ENCODE data around the gene ZNF678.

DNA sequence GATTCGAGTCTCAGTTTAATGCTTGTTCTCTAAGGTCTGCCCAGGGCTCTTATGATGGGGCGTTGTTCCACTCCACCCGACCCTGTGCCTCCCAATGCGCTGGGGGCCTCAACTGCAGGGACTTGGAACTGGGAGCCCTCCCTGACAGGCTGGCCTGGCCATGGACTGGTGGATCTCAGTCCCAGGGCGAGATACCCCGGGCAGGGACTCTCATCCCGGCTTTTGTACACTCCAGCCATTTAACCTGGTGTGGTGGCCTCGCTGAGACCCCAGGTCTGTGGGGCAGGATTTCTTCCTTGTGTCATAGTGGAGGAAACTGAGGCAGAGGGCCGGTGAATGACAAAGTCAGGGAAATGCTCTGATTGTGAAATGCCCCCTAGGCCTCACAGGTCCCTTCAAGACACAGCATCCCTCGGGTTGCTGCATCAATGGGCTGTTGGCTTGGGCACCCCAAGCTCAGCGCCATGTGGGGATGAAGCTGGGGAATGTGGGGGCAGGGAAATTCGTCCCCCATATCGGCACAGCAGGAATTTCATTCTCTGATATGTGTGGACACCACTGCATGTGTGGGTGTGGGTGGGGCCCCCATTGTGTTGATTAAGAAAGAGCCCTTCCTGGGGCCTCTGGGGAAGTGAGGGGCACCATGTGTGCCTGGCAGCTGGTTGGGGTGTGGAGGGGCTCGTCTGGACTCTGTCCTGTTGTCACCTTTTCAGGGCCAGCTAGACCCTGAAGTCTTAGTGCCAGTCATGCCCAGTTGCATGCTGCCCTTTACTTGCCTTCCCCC lies 19.9 kb upstream of the ZNF678 start:
- no peak for TF ChIP-seq POLR2A (IDR thresholded peaks at IDR 0.05; ENCODE audit: low read depth, low read length)
- TF ChIP-seq MAFK (IDR thresholded peaks at IDR 0.05; ENCODE audit: low read depth, low read length), result no peak
- no peak for TF ChIP-seq RFX5 (IDR thresholded peaks at IDR 0.05; ENCODE audit: low read depth, low read length)
- TF ChIP-seq, protein P1, sequence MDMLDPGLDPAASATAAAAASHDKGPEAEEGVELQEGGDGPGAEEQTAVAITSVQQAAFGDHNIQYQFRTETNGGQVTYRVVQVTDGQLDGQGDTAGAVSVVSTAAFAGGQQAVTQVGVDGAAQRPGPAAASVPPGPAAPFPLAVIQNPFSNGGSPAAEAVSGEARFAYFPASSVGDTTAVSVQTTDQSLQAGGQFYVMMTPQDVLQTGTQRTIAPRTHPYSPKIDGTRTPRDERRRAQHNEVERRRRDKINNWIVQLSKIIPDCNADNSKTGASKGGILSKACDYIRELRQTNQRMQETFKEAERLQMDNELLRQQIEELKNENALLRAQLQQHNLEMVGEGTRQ (IDR thresholded peaks at IDR 0.05; ENCODE audit: low read depth, low read length), result no peak
- TF ChIP-seq, protein P2, sequence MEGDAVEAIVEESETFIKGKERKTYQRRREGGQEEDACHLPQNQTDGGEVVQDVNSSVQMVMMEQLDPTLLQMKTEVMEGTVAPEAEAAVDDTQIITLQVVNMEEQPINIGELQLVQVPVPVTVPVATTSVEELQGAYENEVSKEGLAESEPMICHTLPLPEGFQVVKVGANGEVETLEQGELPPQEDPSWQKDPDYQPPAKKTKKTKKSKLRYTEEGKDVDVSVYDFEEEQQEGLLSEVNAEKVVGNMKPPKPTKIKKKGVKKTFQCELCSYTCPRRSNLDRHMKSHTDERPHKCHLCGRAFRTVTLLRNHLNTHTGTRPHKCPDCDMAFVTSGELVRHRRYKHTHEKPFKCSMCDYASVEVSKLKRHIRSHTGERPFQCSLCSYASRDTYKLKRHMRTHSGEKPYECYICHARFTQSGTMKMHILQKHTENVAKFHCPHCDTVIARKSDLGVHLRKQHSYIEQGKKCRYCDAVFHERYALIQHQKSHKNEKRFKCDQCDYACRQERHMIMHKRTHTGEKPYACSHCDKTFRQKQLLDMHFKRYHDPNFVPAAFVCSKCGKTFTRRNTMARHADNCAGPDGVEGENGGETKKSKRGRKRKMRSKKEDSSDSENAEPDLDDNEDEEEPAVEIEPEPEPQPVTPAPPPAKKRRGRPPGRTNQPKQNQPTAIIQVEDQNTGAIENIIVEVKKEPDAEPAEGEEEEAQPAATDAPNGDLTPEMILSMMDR (conservative IDR thresholded peaks at IDR 0.05; ENCODE audit: low read depth, low read length), result no peak
- no peak for TF ChIP-seq RAD21 (IDR thresholded peaks at IDR 0.05; ENCODE audit: low read length)
- TF ChIP-seq FOS (IDR thresholded peaks at IDR 0.05; ENCODE audit: low read depth, low read length), result no peak
- no peak for TF ChIP-seq CHD1 (IDR thresholded peaks at IDR 0.05; ENCODE audit: low read depth, low read length)
- no peak for TF ChIP-seq CEBPB (IDR thresholded peaks at IDR 0.05; ENCODE audit: low read depth, low read length)
